Measurements from ENCODE around the gene ZNF326.

The ZNF326 gene

GRCh38 chr1:90083995-90084394 is 89.1 kb downstream of the ZNF326 start:
- no peak for DNase-seq
- ATAC-seq = no peak

Measured in stimulated activated naive CD8-positive, alpha-beta T cell treated with anti-CD3 and anti-CD28 coated beads, Interleukin-15, Interleukin-2, amounts not matched to agents 100 U/mL and 50 U/mL, for 24 hours (primary cell).